HFFc6 (cell line): ENCODE results near the gene STIP1. TPM values are rescaled to one million over a fixed set of nuclear protein-coding genes. Genes with fewer than 3 reads are reported as not detected.

Experiments
- DNase-seq: peaks from one replicate; pipeline ENCODE4 v3.0.0-alpha.2; 2018
- H3K27ac Mint-ChIP-seq: 2 replicates; pipeline ENCODE4 v1.8.0; 2020; ENCODE audit warnings: mild to moderate bottlenecking, mixed read lengths
- H3K27me3 Mint-ChIP-seq: 2 replicates; pipeline ENCODE4 v1.8.0; 2021; ENCODE audit warnings: mild to moderate bottlenecking, moderate library complexity, mixed read lengths; ENCODE audit not compliant: insufficient read depth
- H3K36me3 Mint-ChIP-seq: 2 replicates; pipeline ENCODE4 v1.8.0; 2021; ENCODE audit warnings: low read depth, mixed read lengths
- H3K4me1 Mint-ChIP-seq: 2 replicates; pipeline ENCODE4 v1.8.0; 2020; ENCODE audit warnings: low read depth, mixed read lengths
- H3K4me3 Mint-ChIP-seq: 2 replicates; pipeline ENCODE4 v1.8.0; 2020; ENCODE audit warnings: mild to moderate bottlenecking, moderate library complexity, mixed read lengths
- H3K9me3 Mint-ChIP-seq: 2 replicates; pipeline ENCODE4 v1.8.0; 2020; ENCODE audit warnings: mild to moderate bottlenecking, mixed read lengths
- CTCF ChIP-seq: fragments of 200-600 bp; sonication (generic); IDR thresholded peaks from 2 replicates; pipeline ENCODE4 v1.5.0; 2021; ENCODE audit warnings: antibody characterized with exemption, mild to moderate bottlenecking
- total RNA-seq, 6 experiments: library from RNA; stranded (reverse); fragmentation: NEBNext Ultra II Directional; extraction: Animal tissue kit (Norgen Biotek cat#: 25700); gene quantifications; 2 replicates in 1 of 6; 3 replicates in 5 of 6; pipeline ENCODE4 v1.2.3, GENCODE V29; 2021

Gene STIP1
- total RNA-seq, 6 experiments from 2014 or later: 203 to 259 (median 210) TPM

- Mint-ChIP-seq H3K4me3 (peak overlapping the region; percentile 77), H3K27me3 (peaks cover 4% of the 10 kb centered on the region), H3K9me3 (no peaks in the 10 kb centered on the region), H3K4me1 (peaks cover 22% of the 10 kb centered on the region), H3K36me3 (peaks cover 16% of the 10 kb centered on the region), H3K27ac (peak overlapping the region; percentile 70)
- DNase-seq: no peak
- TF ChIP-seq CTCF: no peak
Measured at GRCh38 chr11:64247729-64248531, 62.0 kb downstream of the STIP1 start.

- Mint-ChIP-seq H3K9me3 (no peaks in the 10 kb centered on the region), H3K36me3 (peaks cover 11% of the 10 kb centered on the region), H3K4me3 (no peak overlapping the region), H3K27ac (no peak overlapping the region), H3K27me3 (peaks cover 4% of the 10 kb centered on the region), H3K4me1 (peaks cover 21% of the 10 kb centered on the region)
- TF ChIP-seq CTCF: no peak
- no peak for DNase-seq
Measured at GRCh38 chr11:64248578-64248977, 62.6 kb downstream of the STIP1 start.

GRCh38 chr11:64249038-64249437 lies 63.1 kb downstream of the STIP1 start:
- no peak overlapping the region for H3K27ac Mint-ChIP-seq

GRCh38 chr11:64249563-64250414 lies 63.8 kb downstream of the STIP1 start:
- Mint-ChIP-seq H3K4me3 (no peak overlapping the region), H3K9me3 (no peaks in the 10 kb centered on the region), H3K27me3 (peaks cover 2% of the 10 kb centered on the region), H3K4me1 (peaks cover 19% of the 10 kb centered on the region), H3K27ac (no peak overlapping the region), H3K36me3 (peaks cover 5% of the 10 kb centered on the region; the same call in 1 of the 2 replicates)
- DNase-seq: no peak
- no peak for TF ChIP-seq CTCF

More at GRCh38 chr11:64249038-64249437, 63.1 kb downstream of the STIP1 start:
- Mint-ChIP-seq H3K4me3 (no peak overlapping the region), H3K9me3 (no peaks in the 10 kb centered on the region), H3K4me1 (peaks cover 21% of the 10 kb centered on the region), H3K27me3 (peaks cover 2% of the 10 kb centered on the region), H3K36me3 (peaks cover 7% of the 10 kb centered on the region)
- no peak for DNase-seq
- no peak for TF ChIP-seq CTCF

DNA sequence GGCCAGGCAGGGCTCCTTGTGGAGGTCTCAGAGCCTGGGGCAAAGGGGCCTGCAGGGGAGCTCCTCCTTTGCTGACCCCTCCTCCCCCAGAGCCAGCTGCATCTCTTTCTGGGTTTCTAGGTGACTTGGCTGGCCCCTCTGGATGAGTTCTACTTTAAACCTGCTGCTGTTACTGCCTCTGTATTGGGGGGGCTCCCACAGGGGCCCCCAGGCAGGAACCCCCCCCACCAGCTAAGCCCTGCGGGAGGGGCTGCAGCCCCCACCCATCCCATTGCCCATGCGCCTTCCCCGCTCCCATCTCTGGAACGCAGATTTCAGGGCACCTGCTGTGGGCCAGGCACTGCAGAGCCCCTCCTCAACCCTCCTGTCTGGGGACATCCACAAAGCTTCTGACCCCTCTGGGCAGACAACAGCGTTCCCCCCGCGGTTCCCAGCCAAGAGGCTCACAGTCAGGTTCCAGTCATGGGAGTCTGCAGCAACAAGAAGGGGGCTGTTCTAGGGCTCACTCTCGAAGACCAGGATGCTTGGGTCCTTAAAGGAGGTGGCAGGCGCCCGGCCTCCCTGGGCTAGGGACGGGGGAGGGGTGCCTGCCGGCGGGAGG lies 64.5 kb downstream of the STIP1 start:
- peak overlapping the region; percentile 87 for H3K4me3 Mint-ChIP-seq
- H3K9me3 Mint-ChIP-seq: no peaks in the 10 kb centered on the region
- peaks cover 19% of the 10 kb centered on the region for H3K4me1 Mint-ChIP-seq
- no peak overlapping the region for H3K27ac Mint-ChIP-seq
- no peak for DNase-seq
- peaks cover 5% of the 10 kb centered on the region; the same call in 1 of the 2 replicates for H3K36me3 Mint-ChIP-seq
- no peak for TF ChIP-seq CTCF
- peaks cover 2% of the 10 kb centered on the region for H3K27me3 Mint-ChIP-seq
